Regular cardiac myocyte (primary cell): Measurements from ENCODE around the gene UHRF2. TPM values are rescaled to one million over a fixed set of nuclear protein-coding genes. Genes with fewer than 3 reads are reported as not detected.

ENCODE experiments used
- total RNA-seq: library from RNA; depleted of rRNA; stranded (reverse); fragments of >200 nt; gene quantifications from 2 replicates; pipeline ENCODE4 v1.2.3, GENCODE V29; 2014

The UHRF2 gene, protein sequence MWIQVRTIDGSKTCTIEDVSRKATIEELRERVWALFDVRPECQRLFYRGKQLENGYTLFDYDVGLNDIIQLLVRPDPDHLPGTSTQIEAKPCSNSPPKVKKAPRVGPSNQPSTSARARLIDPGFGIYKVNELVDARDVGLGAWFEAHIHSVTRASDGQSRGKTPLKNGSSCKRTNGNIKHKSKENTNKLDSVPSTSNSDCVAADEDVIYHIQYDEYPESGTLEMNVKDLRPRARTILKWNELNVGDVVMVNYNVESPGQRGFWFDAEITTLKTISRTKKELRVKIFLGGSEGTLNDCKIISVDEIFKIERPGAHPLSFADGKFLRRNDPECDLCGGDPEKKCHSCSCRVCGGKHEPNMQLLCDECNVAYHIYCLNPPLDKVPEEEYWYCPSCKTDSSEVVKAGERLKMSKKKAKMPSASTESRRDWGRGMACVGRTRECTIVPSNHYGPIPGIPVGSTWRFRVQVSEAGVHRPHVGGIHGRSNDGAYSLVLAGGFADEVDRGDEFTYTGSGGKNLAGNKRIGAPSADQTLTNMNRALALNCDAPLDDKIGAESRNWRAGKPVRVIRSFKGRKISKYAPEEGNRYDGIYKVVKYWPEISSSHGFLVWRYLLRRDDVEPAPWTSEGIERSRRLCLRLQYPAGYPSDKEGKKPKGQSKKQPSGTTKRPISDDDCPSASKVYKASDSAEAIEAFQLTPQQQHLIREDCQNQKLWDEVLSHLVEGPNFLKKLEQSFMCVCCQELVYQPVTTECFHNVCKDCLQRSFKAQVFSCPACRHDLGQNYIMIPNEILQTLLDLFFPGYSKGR
- 95.0 and 124 TPM in 2 replicates for total RNA-seq

GRCh38 chr9:6412487-6413364, at the start of gene UHRF2:
TSS of gene UHRF2 (plus strand) at chr9:6413199. CDS start at chr9:6413491, 292 bp downstream.

Other genes starting within 250 kb of the UHRF2 start
- 189 and 383 TPM in 2 replicates for gene IL33, start 197.4 kb upstream of the UHRF2 start, total RNA-seq
- under 0.01 TPM in 1 of 2 replicates, not detected in the other for gene TPD52L3, start 84.8 kb upstream of the UHRF2 start, total RNA-seq
- 0.85 and 4.8 TPM in 2 replicates for gene GLDC, start 232.5 kb downstream of the UHRF2 start, total RNA-seq